ENCODE data around the gene SNX32.

DNA sequence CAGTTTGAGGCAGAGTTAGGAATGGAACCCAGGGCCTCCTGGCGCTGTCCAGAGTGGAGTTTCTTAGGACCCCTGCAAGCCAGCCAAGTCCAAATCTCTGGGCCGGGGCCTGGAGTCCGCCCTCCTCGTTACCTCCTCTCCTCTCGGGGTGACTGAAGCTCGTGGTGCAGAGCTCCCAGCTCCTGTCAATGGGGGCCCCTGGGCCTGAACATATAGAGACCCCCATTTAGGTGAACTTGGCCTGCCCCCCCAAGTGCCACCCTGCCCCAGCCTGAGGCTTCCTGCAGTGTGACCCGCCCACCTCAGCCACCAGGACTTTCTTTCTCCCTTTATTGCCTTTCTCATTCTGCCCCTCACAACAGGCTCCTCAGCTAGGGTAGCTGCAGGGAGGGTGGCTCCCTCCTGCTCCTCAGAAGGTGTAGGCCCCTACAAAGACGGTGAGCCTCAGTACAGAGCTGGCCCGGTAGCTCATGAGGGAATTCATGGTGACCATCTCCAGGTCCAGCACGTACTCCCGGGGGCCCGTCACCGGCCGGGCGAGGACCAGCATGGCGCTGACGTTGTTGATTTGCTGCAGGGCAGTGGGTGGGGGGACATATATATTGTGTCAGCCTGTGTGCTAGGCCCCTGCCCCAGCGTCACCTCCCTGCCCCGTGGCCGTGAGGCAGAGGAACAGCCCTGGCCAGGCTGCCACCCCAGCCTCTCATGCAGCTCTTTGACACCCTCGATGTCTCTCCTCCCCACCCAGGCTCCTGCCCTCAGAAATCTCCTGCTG is 32.9 kb downstream of the SNX32 start:
- TF ChIP-seq, protein P1, sequence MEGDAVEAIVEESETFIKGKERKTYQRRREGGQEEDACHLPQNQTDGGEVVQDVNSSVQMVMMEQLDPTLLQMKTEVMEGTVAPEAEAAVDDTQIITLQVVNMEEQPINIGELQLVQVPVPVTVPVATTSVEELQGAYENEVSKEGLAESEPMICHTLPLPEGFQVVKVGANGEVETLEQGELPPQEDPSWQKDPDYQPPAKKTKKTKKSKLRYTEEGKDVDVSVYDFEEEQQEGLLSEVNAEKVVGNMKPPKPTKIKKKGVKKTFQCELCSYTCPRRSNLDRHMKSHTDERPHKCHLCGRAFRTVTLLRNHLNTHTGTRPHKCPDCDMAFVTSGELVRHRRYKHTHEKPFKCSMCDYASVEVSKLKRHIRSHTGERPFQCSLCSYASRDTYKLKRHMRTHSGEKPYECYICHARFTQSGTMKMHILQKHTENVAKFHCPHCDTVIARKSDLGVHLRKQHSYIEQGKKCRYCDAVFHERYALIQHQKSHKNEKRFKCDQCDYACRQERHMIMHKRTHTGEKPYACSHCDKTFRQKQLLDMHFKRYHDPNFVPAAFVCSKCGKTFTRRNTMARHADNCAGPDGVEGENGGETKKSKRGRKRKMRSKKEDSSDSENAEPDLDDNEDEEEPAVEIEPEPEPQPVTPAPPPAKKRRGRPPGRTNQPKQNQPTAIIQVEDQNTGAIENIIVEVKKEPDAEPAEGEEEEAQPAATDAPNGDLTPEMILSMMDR (IDR thresholded peaks at IDR 0.05; ENCODE audit: insufficient read depth, low read length, poor library complexity, severe bottlenecking), result no peak
- no peak for TF ChIP-seq EZH2phosphoT487 (conservative IDR thresholded peaks at IDR 0.05; ENCODE audit: low read length)

All from SU-DHL-6 (cell line).